OCI-LY3 (cell line): ENCODE data around the gene EIF3F.

Experiments used
- CTCF ChIP-seq: fragments of 200-600, 300-600 bp; sonication (generic); IDR thresholded peaks from 2 replicates; pipeline ENCODE4 v1.5.1; 2014; ENCODE audit warnings: antibody characterized with exemption, low read length, low read depth
- EZH2phosphoT487 ChIP-seq: fragments of 200-600 bp; shearing (Covaris generic); IDR thresholded peaks from 2 replicates; pipeline ENCODE4 v1.6.1; 2018; ENCODE audit warnings: antibody characterized with exemption, mixed run types, low read depth

- TF ChIP-seq CTCF, result no peak
- no peak for TF ChIP-seq EZH2phosphoT487
Measured at GRCh38 chr11:7968686-7969085, 18.5 kb upstream of the EIF3F start.
